Psoas muscle (tissue), 8 donors: ENCODE measurements around the gene ZNF805. TPM values are rescaled to one million over a fixed set of nuclear protein-coding genes. Genes with fewer than 3 reads are reported as not detected.
A peak's percentile ranks its signal among the peaks of the same experiment; 100 is the strongest.

Source experiments
- ATAC-seq, 4 donors: fragments of 200-7000 bp; cut with Tn5 transposase; one replicate each; pipeline ENCODE4 v1.9.1; 2020; ENCODE audit warnings: moderate library complexity in 3 of 4, mild to moderate bottlenecking in 2 of 4
- DNase-seq, 2 donors: peaks; one replicate each; pipeline ENCODE4 v3.0.0-alpha.2; 2020
- H3K27ac ChIP-seq: fragments of 200-600 bp; one replicate; pipeline ENCODE4 v1.8.0; 2022
- H3K27me3 ChIP-seq, 3 donors: fragments of 200-600 bp in 1 of 3; one replicate each; pipeline versions ENCODE4 v1.6.1 to v1.8.0; 2013 to 2022; ENCODE audit warnings: low read length in 2 of 3, mild to moderate bottlenecking in 2 of 3, moderate library complexity in 1 of 3; ENCODE audit not compliant: insufficient read depth in 3 of 3
- H3K36me3 ChIP-seq, 2 donors: fragments of 200-600 bp in 1 of 2; one replicate each; pipeline versions ENCODE4 v1.6.1 to v1.8.0; 2013 to 2022; ENCODE audit warnings: low read depth in 1 of 2, mild to moderate bottlenecking in 1 of 2, moderate library complexity in 1 of 2; ENCODE audit not compliant: insufficient read depth in 1 of 2
- H3K4me1 ChIP-seq: fragments of 200-600 bp; one replicate; pipeline ENCODE4 v1.8.0; 2022
- H3K4me3 ChIP-seq: fragments of 200-600 bp; one replicate; pipeline ENCODE4 v1.8.0; 2022; ENCODE audit warnings: mild to moderate bottlenecking
- H3K9me3 ChIP-seq: fragments of 200-600 bp; one replicate; pipeline ENCODE4 v1.8.0; 2022
- CTCF ChIP-seq: fragments of 200-600 bp; IDR thresholded peaks from one replicate; pipeline ENCODE4 v1.8.0; 2022; ENCODE audit warnings: antibody characterized with exemption
- WGBS, 3 donors: extraction: QIAGEN DNeasy Blood & Tissue Kit; methylation state at CpG; one replicate each; pipeline versions ENCODE4 v1.1.6 to v1.1.7; 2013; 5-methylcytosine and 5-hydroxymethylcytosine counted together
- intact Hi-C, 2 donors: fragments of 100-400 bp; cut with DNase I; formaldehyde crosslinking; loops; one replicate each; pipeline versions ENCODE4 v1.11.0 to v1.14.2; 2022
- polyA plus RNA-seq, 3 donors: library from polyadenylated mRNA; stranded (reverse); fragments of 200-250 nt; gene quantifications; one replicate each; pipeline ENCODE4 v1.2.3, GENCODE V29; 2013
- total RNA-seq, 4 donors: library from RNA; stranded (reverse); fragmentation: NEBNext Ultra II Directional in 2 of 4; extraction: Animal tissue kit (Norgen Biotek cat#: 25700) in 2 of 4; gene quantifications; one replicate each; pipeline versions ENCODE4 v1.2.1 to v1.2.4, GENCODE V29; 2021 to 2023
- donor health status: healthy with polysubstance abuse.
- donor health status: DM: no; HTN: no; CAD: no; lungs with moderate emphysema.
- donor health status: Bipolar disorder and iron deficiency.
- donor health status: healthy.
- donor health status: DM: yes; HTN: yes; CAD: no.
- donor health status: DM: no; HTN: no; CAD: no.
- donor health status: DM: no; HTN: no; CAD: no.
- donor health status: DM: yes; HTN: yes; CAD: no.

The ZNF805 gene
- total and polyA plus RNA-seq, 7 donors: 1.2 to 16.4 (median 10.3) TPM

GRCh38 chr19:57202160-57202559 is 38.3 kb upstream of the ZNF805 start:
- no peak for TF ChIP-seq CTCF
- H3K4me1 ChIP-seq: no peaks in the 10 kb centered on the region
- no peak overlapping the region for H3K27ac ChIP-seq
- WGBS, 3 donors: 82 to 89% (median 85%) methylated on average over 5 of the region's 5 CpGs
- no peak overlapping the region for H3K4me3 ChIP-seq
- no peaks in the 10 kb centered on the region for H3K27me3 ChIP-seq
- DNase-seq (no peak), ATAC-seq (no peak)
- no peaks in the 10 kb centered on the region for H3K9me3 ChIP-seq
- intact Hi-C loops: no loop called here
- peaks cover 12 to 55% of the 10 kb centered on the region in 2 donors for H3K36me3 ChIP-seq

- Histone ChIP-seq H3K27me3 (no peaks in the 10 kb centered on the region), H3K4me1 (no peaks in the 10 kb centered on the region), H3K27ac (no peak overlapping the region), H3K36me3 (peaks cover 27 to 66% of the 10 kb centered on the region in 2 donors), H3K9me3 (peaks cover 32% of the 10 kb centered on the region), H3K4me3 (no peak overlapping the region)
- TF ChIP-seq CTCF: no peak
- ATAC-seq (peak in 1 of 4 donors; percentile 19), DNase-seq (no peak)
- intact Hi-C loops: no loop called here
- 82 to 84% (median 83%) methylated on average over 4 of the region's 4 CpGs for WGBS, 3 donors
Measured at GRCh38 chr19:57210381-57210780, 30.1 kb upstream of the ZNF805 start.

GRCh38 chr19:57212109-57212508 is 28.3 kb upstream of the ZNF805 start:
- Histone ChIP-seq H3K9me3 (peaks cover 32% of the 10 kb centered on the region), H3K4me1 (no peaks in the 10 kb centered on the region), H3K27me3 (no peaks in the 10 kb centered on the region), H3K27ac (no peak overlapping the region), H3K36me3 (peaks cover 25 to 59% of the 10 kb centered on the region in 2 donors), H3K4me3 (no peak overlapping the region)
- DNase-seq: no peak
- 93 to 98% (median 95%) methylated on average over 7 of the region's 7 CpGs for WGBS, 3 donors
- peak in 1 of 4 donors; percentile 37 for ATAC-seq
- no peak for TF ChIP-seq CTCF
- intact Hi-C loops: no loop called here

- H3K27me3 ChIP-seq: no peaks in the 10 kb centered on the region
- 68 to 80% (median 76%) methylated on average over 5 of the region's 5 CpGs for WGBS, 3 donors
- DNase-seq (no peak), ATAC-seq (no peak)
- intact Hi-C loops: no loop called here
- H3K9me3 ChIP-seq: no peaks in the 10 kb centered on the region
- no peaks in the 10 kb centered on the region for H3K4me1 ChIP-seq
- no peak overlapping the region for H3K4me3 ChIP-seq
- no peaks in the 10 kb centered on the region for H3K36me3 ChIP-seq
- no peak for TF ChIP-seq CTCF
- H3K27ac ChIP-seq: no peak overlapping the region
Measured at GRCh38 chr19:57227502-57227901, 12.9 kb upstream of the ZNF805 start.

GRCh38 chr19:57231686-57232085 is 8.7 kb upstream of the ZNF805 start:
- intact Hi-C loops: no loop called here
- H3K27ac ChIP-seq: no peak overlapping the region
- H3K4me3 ChIP-seq: no peak overlapping the region
- H3K4me1 ChIP-seq: no peaks in the 10 kb centered on the region
- no peaks in the 10 kb centered on the region for H3K36me3 ChIP-seq
- TF ChIP-seq CTCF: no peak
- no peak for ATAC-seq
- WGBS, 3 donors: 69 to 71% (median 70%) methylated on average over 8 to 9 of the region's 9 CpGs
- DNase-seq: no peak
- no peaks in the 10 kb centered on the region for H3K9me3 ChIP-seq
- no peaks in the 10 kb centered on the region for H3K27me3 ChIP-seq
